H1 (cell line): ENCODE data around the gene SCN8A. TPM values are rescaled to one million over a fixed set of nuclear protein-coding genes. Genes with fewer than 3 reads are reported as not detected.

ENCODE experiments used
- GTF2F1 ChIP-seq: IDR thresholded peaks from 2 replicates; pipeline ENCODE4 v1.6.1; 2012; ENCODE audit warnings: low read depth, low read length, improper control_type of control experiment, borderline replicate concordance
- NRF1 ChIP-seq: IDR thresholded peaks from 2 replicates; pipeline ENCODE4 v1.6.1; 2011; ENCODE audit warnings: mild to moderate bottlenecking, low read depth, low read length, improper control_type of control experiment
- TAF1 ChIP-seq: IDR thresholded peaks from 2 replicates; pipeline ENCODE4 v1.6.1; 2011; ENCODE audit warnings: mild to moderate bottlenecking, low read depth, low read length
- TCF12 ChIP-seq: IDR thresholded peaks from 2 replicates; pipeline ENCODE4 v1.6.1; 2011; ENCODE audit warnings: low read depth, mild to moderate bottlenecking, low read length
- polyA plus RNA-seq, 7 experiments: library from polyadenylated mRNA; depleted of rRNA in 3 of 7; stranded (reverse) in 5 of 7; unstranded in 2 of 7; fragments of >200 nt in 5 of 7; fragments of 200-250 nt in 2 of 7; gene quantifications; 1 replicate in 5 of 7; 2 replicates in 1 of 7; 4 replicates in 1 of 7; pipeline versions ENCODE4 v1.2.1 to v1.2.3, GENCODE V29; 2011 to 2013; ENCODE audit warnings: missing spikeins in 2 of 7, mixed read lengths in 2 of 7
- total RNA-seq: library from RNA; stranded (reverse); fragmentation: NEBNext Ultra II Directional; extraction: Animal tissue kit (Norgen Biotek cat#: 25700); gene quantifications from 2 replicates; pipeline ENCODE4 v1.2.1, GENCODE V29; 2021

The SCN8A gene
- total and polyA plus RNA-seq, 2 of the 8 experiments (the other 6 are each of a cell fraction or from before 2014, with no cell fraction given): 6.3 to 10.7 TPM

GRCh38 chr12:51779876-51780275 lies 188.8 kb downstream of the SCN8A start (continued):
- no peak for TF ChIP-seq GTF2F1
- no peak for TF ChIP-seq TAF1
- TF ChIP-seq TCF12: no peak
- TF ChIP-seq NRF1: no peak
